Endothelial cell of umbilical vein (primary cell): ENCODE data around the gene RPL12. TPM values are rescaled to one million over a fixed set of nuclear protein-coding genes. Genes with fewer than 3 reads are reported as not detected.

Source experiments
- BruUV-seq: library from RNA; stranded (reverse); fragments of 400-500 nt; replicated peaks from 2 replicates; lab custom pipeline; 2021; lab: Mats Ljungman, UMichigan
- CTCF ChIA-PET: fragments of 300-600, 350-600 bp; sonication (Branson Sonifier 250); formaldehyde crosslinking; loops from one replicate; lab custom pipeline; 2021; ENCODE audit warnings: antibody characterized with exemption, inconsistent platforms; lab: Charles Lee
- POLR2A ChIA-PET: fragments of 300-600, 350-600 bp; sonication (Branson Sonifier 250); formaldehyde crosslinking; loops from one replicate; lab custom pipeline; 2021; ENCODE audit warnings: antibody characterized with exemption, inconsistent platforms; lab: Charles Lee
- DNase-seq: peaks from one replicate; pipeline ENCODE4 v3.0.0-alpha.2; 2011; ENCODE audit warnings: low read depth, low spot score
- FAIRE-seq: peaks from 2 replicates; lab custom pipeline; 2011; peaks lifted over from hg19 to GRCh38; lab: Jason Lieb, UNC
- H2AFZ ChIP-seq: 2 replicates; pipeline ENCODE4 v1.6.0; 2012; ENCODE audit warnings: low read depth, low read length, control low read depth, inconsistent platforms
- H3K27ac ChIP-seq: 2 replicates; pipeline ENCODE4 v1.5.1; 2011; ENCODE audit warnings: low read depth, mild to moderate bottlenecking, control low read depth, low read length, moderate library complexity; ENCODE audit not compliant: insufficient read depth
- H3K27me3 ChIP-seq, 2 experiments: 2 replicates each; pipeline versions ENCODE4 v1.6.0 to v1.6.1; 2011; ENCODE audit warnings: low read length in 2 of 2, mixed read lengths in 1 of 2; ENCODE audit not compliant: control insufficient read depth in 2 of 2, insufficient read depth in 2 of 2
- H3K36me3 ChIP-seq, 2 experiments: 2 replicates in 1 of 2; 3 replicates in 1 of 2; pipeline ENCODE4 v1.5.1; 2011; ENCODE audit warnings: low read length in 2 of 2, mild to moderate bottlenecking in 1 of 2, moderate library complexity in 1 of 2; ENCODE audit not compliant: control insufficient read depth in 2 of 2, insufficient read depth in 2 of 2; ENCODE audit errors: extremely low read depth in 1 of 2
- H3K4me1 ChIP-seq: 3 replicates; pipeline ENCODE4 v1.5.1; 2011; ENCODE audit warnings: mild to moderate bottlenecking, low read length; ENCODE audit not compliant: control insufficient read depth, insufficient read depth; ENCODE audit errors: extremely low read depth
- H3K4me2 ChIP-seq: 2 replicates; pipeline ENCODE4 v1.6.1; 2011; ENCODE audit warnings: low read length, control low read depth, mixed read lengths; ENCODE audit not compliant: insufficient read depth
- H3K4me3 ChIP-seq, 3 experiments: fragments of 200-600 bp in 1 of 3; sonication (generic), shearing (Covaris generic) in 1 of 3; replicated peaks in 1 of 3; 2 replicates each; pipeline ENCODE4 v1.5.1; 2011 to 2016; ENCODE audit warnings: control low read depth in 3 of 3, low read length in 3 of 3, mild to moderate bottlenecking in 2 of 3, inconsistent platforms in 1 of 3, low read depth in 1 of 3, moderate library complexity in 1 of 3; ENCODE audit not compliant: insufficient read depth in 1 of 3
- H3K79me2 ChIP-seq: 2 replicates; pipeline ENCODE4 v1.6.0; 2012; ENCODE audit warnings: low read length, inconsistent platforms; ENCODE audit not compliant: control insufficient read depth, insufficient read depth
- H3K9ac ChIP-seq: replicated peaks from 2 replicates; pipeline ENCODE3; 2011; ENCODE audit warnings: low read length, control low read depth; ENCODE audit not compliant: insufficient read depth; ENCODE audit errors: extremely low read depth
- H3K9me1 ChIP-seq: replicated peaks from 3 replicates; pipeline ENCODE4 v1.6.0; 2011; ENCODE audit warnings: mild to moderate bottlenecking, low read length; ENCODE audit not compliant: control insufficient read depth, insufficient read depth; ENCODE audit errors: extremely low read depth
- H3K9me3 ChIP-seq: replicated peaks from 2 replicates; pipeline ENCODE4 v1.5.1; 2012; ENCODE audit warnings: low read length, inconsistent platforms; ENCODE audit not compliant: control insufficient read depth, insufficient read depth
- H4K20me1 ChIP-seq: replicated peaks from 2 replicates; pipeline ENCODE3; 2011; ENCODE audit warnings: mild to moderate bottlenecking, low read length; ENCODE audit not compliant: control insufficient read depth, insufficient read depth; ENCODE audit errors: extremely low read depth
- CTCF ChIP-seq, 2 donors: IDR thresholded peaks; 1 replicate in 1 of 2; 2 replicates in 1 of 2; pipeline ENCODE4 v1.5.1; 2011; ENCODE audit warnings: low read length in 2 of 2, mild to moderate bottlenecking in 2 of 2, moderate library complexity in 2 of 2, control low read depth in 1 of 2, inconsistent platforms in 1 of 2, low read depth in 1 of 2; ENCODE audit not compliant: insufficient read depth in 1 of 2; ENCODE audit errors: extremely low read depth in 1 of 2
- EZH2 ChIP-seq: IDR thresholded peaks from 2 replicates; pipeline ENCODE4 v1.6.1; 2012; ENCODE audit warnings: borderline replicate concordance, low read depth, mild to moderate bottlenecking, moderate library complexity, low read length, inconsistent platforms; ENCODE audit not compliant: severe bottlenecking
- FOS ChIP-seq: IDR thresholded peaks from 2 replicates; pipeline ENCODE4 v1.6.1; 2011; ENCODE audit warnings: mild to moderate bottlenecking, low read length, moderate library complexity, borderline replicate concordance; ENCODE audit not compliant: insufficient read depth
- GATA2 ChIP-seq: IDR thresholded peaks from 2 replicates; pipeline ENCODE4 v1.7.0; 2011; ENCODE audit warnings: low read depth, mild to moderate bottlenecking, moderate library complexity, mixed read lengths, low read length; ENCODE audit not compliant: insufficient read length, insufficient read depth
- JUN ChIP-seq: IDR thresholded peaks from 2 replicates; pipeline ENCODE4 v1.6.1; 2011; ENCODE audit warnings: borderline replicate concordance, low read depth; ENCODE audit not compliant: insufficient read length, insufficient read depth
- MAX ChIP-seq: IDR thresholded peaks from 2 replicates; pipeline ENCODE4 v1.6.1; 2011; ENCODE audit not compliant: insufficient read depth, insufficient read length
- MYC ChIP-seq: IDR thresholded peaks from one replicate; pipeline ENCODE4 v1.6.1; 2011; ENCODE audit warnings: mild to moderate bottlenecking, low read depth, low read length
- POLR2A ChIP-seq: IDR thresholded peaks from 2 replicates; pipeline ENCODE4 v1.6.1; 2012; ENCODE audit warnings: low read depth, mild to moderate bottlenecking, control low read depth, low read length
- POLR2AphosphoS5 ChIP-seq: IDR thresholded peaks from 2 replicates; pipeline ENCODE4 v1.6.1; 2012; ENCODE audit warnings: low read depth, mild to moderate bottlenecking, control low read depth, low read length, moderate library complexity; ENCODE audit not compliant: insufficient read depth
- dilution Hi-C: fragments of 300-500 bp; cut with MboI; formaldehyde crosslinking; loops from one replicate; pipeline ENCODE4 v1.15.0; 2019; ENCODE audit warnings: low sequenced_read_pairs; ENCODE audit not compliant: extremely low pct_ligation_motif_present
- intact Hi-C: fragments of 100-400 bp; cut with micrococcal nuclease; formaldehyde crosslinking; loops from one replicate; pipeline ENCODE4 v1.10.0; 2022
- polyA plus RNA-seq, 4 experiments: library from polyadenylated mRNA; depleted of rRNA in 3 of 4; stranded (reverse) in 3 of 4; unstranded in 1 of 4; fragments of >200 nt; gene quantifications; 2 replicates each; pipeline versions ENCODE4 v1.2.1 to v1.2.3, GENCODE V29; 2011 to 2012; ENCODE audit warnings: missing spikeins in 1 of 4
- total RNA-seq: library from RNA; stranded (reverse); gene quantifications from 2 replicates; pipeline ENCODE4 v1.2.3, GENCODE V29; 2021

RPL12 gene
- total and polyA plus RNA-seq, 2 donors (not counting 3 experiments of a cell fraction or from before 2014, with no cell fraction given), result 1,231 to 3,007 TPM

- H3K27ac ChIP-seq, result no peak overlapping the region
- H3K9me1 ChIP-seq, result no peaks in the 10 kb centered on the region
- POLR2A ChIA-PET, result interaction anchor here (0.6 to 0.7 kb wide), 2 partner anchors 14 to 27 kb away, joined by 3 to 5 read pairs; no protein-coding TSS in a partner anchor
- BruUV-seq, result no TSS peak
- intact Hi-C loops, result no loop called here
- TF ChIP-seq POLR2AphosphoS5, result no peak
- TF ChIP-seq FOS, result no peak
- TF ChIP-seq EZH2, result no peak
- TF ChIP-seq MYC, result no peak
- no peak for TF ChIP-seq GATA2
- TF ChIP-seq CTCF (IDR thresholded peaks at IDR 0.05; ENCODE audit: extremely low read depth in 1 of 2, insufficient read depth in 1 of 2, low read depth in 1 of 2, low read length in 2 of 2), result no peak
- no peak for TF ChIP-seq MAX
- no peak for TF ChIP-seq JUN
- TF ChIP-seq POLR2A, result no peak
- H3K79me2 ChIP-seq, result peaks cover 22% of the 10 kb centered on the region
- H3K36me3 ChIP-seq, result no peaks in the 10 kb centered on the region
- CTCF ChIA-PET, result interaction anchor here (0.8 kb wide), 1 partner anchor 16 kb away, joined by 3 read pairs; no protein-coding TSS in a partner anchor
- dilution Hi-C loops, result no loop called here
- no peak overlapping the region for H3K9ac ChIP-seq
- no peak overlapping the region for H2AFZ ChIP-seq
- no peaks in the 10 kb centered on the region for H4K20me1 ChIP-seq
- FAIRE-seq (no peak), DNase-seq (no peak)
- H3K4me1 ChIP-seq, result peaks cover 25% of the 10 kb centered on the region
- no peaks in the 10 kb centered on the region for H3K27me3 ChIP-seq
- no peaks in the 10 kb centered on the region for H3K9me3 ChIP-seq
- H3K4me2 ChIP-seq, result no peak overlapping the region
- no peak overlapping the region for H3K4me3 ChIP-seq
These were observed 30.1 kb downstream of the RPL12 start for GRCh38 chr9:127421057-127421456.
